ENCODE data around the gene ARHGEF16. TPM values are rescaled to one million over a fixed set of nuclear protein-coding genes. Genes with fewer than 3 reads are reported as not detected.

The ARHGEF16 gene
- total RNA-seq, 4 donors from 2014 or later, result 5.9 to 13.6 (median 8.4) TPM

- H3K9me3 ChIP-seq, result peaks cover 10% of the 10 kb centered on the region
- TF ChIP-seq CTCF (IDR thresholded peaks at IDR 0.05), result no peak
- TF ChIP-seq EP300 (IDR thresholded peaks at IDR 0.05), result no peak
- TF ChIP-seq POLR2AphosphoS5 (IDR thresholded peaks at IDR 0.05), result no peak
- no peak for TF ChIP-seq POLR2A (IDR thresholded peaks at IDR 0.05)
- H3K4me1 ChIP-seq, result peaks cover 17% of the 10 kb centered on the region
- H3K27ac ChIP-seq, result no peak overlapping the region
- 99% methylated on average over 4 of the region's 4 CpGs for WGBS
- peaks cover 28% of the 10 kb centered on the region for H3K36me3 ChIP-seq
- no peaks in the 10 kb centered on the region for H3K27me3 ChIP-seq
- DNase-seq (ENCODE audit: low spot score in 2 of 2), result no peak
- no peak overlapping the region for H3K4me3 ChIP-seq
Observed at GRCh38 chr1:3488432-3488831, 34.0 kb downstream of the ARHGEF16 start.

- no peak for DNase-seq (ENCODE audit: low spot score in 2 of 2)
- Histone ChIP-seq H3K27me3 (no peaks in the 10 kb centered on the region), H3K4me1 (peaks cover 12% of the 10 kb centered on the region), H3K4me3 (no peak overlapping the region), H3K27ac (no peak overlapping the region), H3K9me3 (peaks cover 10% of the 10 kb centered on the region), H3K36me3 (peaks cover 45% of the 10 kb centered on the region)
- 97% methylated on average over 5 of the region's 23 CpGs for WGBS
- TF ChIP-seq POLR2A (IDR thresholded peaks at IDR 0.05) (no peak), POLR2AphosphoS5 (IDR thresholded peaks at IDR 0.05) (no peak), CTCF (IDR thresholded peaks at IDR 0.05) (no peak), EP300 (IDR thresholded peaks at IDR 0.05) (no peak)
Observed at GRCh38 chr1:3490046-3490745, 35.7 kb downstream of the ARHGEF16 start.

GRCh38 chr1:3491291-3492246 lies 37.1 kb downstream of the ARHGEF16 start:
- peaks cover 10% of the 10 kb centered on the region for H3K9me3 ChIP-seq
- peaks cover 12% of the 10 kb centered on the region for H3K4me1 ChIP-seq
- peaks cover 58% of the 10 kb centered on the region for H3K36me3 ChIP-seq
- DNase-seq (ENCODE audit: low spot score in 2 of 2), result peak in 1 of 2 donors; percentile 84
- H3K27me3 ChIP-seq, result no peaks in the 10 kb centered on the region
- WGBS, result 62% methylated on average over 10 of the region's 41 CpGs
- no peak overlapping the region for H3K27ac ChIP-seq
- peak; percentile 92 to 100 for TF ChIP-seq CTCF (IDR thresholded peaks at IDR 0.05)
- no peak for TF ChIP-seq EP300 (IDR thresholded peaks at IDR 0.05)
- H3K4me3 ChIP-seq, result no peak overlapping the region

- Histone ChIP-seq H3K27me3 (no peaks in the 10 kb centered on the region), H3K4me1 (peaks cover 12% of the 10 kb centered on the region), H3K27ac (no peak overlapping the region), H3K36me3 (peaks cover 70% of the 10 kb centered on the region), H3K4me3 (no peak overlapping the region), H3K9me3 (peaks cover 10% of the 10 kb centered on the region)
- TF ChIP-seq EP300 (IDR thresholded peaks at IDR 0.05) (no peak), CTCF (IDR thresholded peaks at IDR 0.05) (no peak), POLR2AphosphoS5 (IDR thresholded peaks at IDR 0.05) (no peak)
- DNase-seq (ENCODE audit: low spot score in 2 of 2), result no peak
- no CpG with 5 or more reads among the region's 17 CpGs for WGBS
Observed at GRCh38 chr1:3492545-3493246, 38.2 kb downstream of the ARHGEF16 start.

Data from suprapubic skin (tissue), 4 donors.